B cell (primary cell): Measurements from ENCODE around the gene CARHSP1. TPM values are rescaled to one million over a fixed set of nuclear protein-coding genes. Genes with fewer than 3 reads are reported as not detected.

Experiments
- ATAC-seq: fragments of 200-7000 bp; cut with Tn5 transposase; one replicate; pipeline ENCODE4 v1.10.0; 2021; ENCODE audit warnings: low read depth, mild to moderate bottlenecking, moderate number of reproducible peaks, moderate library complexity
- CTCF ChIA-PET: fragments of 350-600 bp; sonication (Branson Sonifier 250); formaldehyde crosslinking; loops from one replicate; lab custom pipeline; 2021; ENCODE audit warnings: antibody characterized with exemption, inconsistent platforms; lab: Charles Lee
- POLR2A ChIA-PET: fragments of 350-600 bp; sonication (Branson Sonifier 250); formaldehyde crosslinking; loops from one replicate; lab custom pipeline; 2021; ENCODE audit warnings: antibody characterized with exemption; lab: Charles Lee
- DNase-seq: peaks from one replicate; pipeline ENCODE4 v3.0.0; 2013
- H2AFZ ChIP-seq: 2 replicates; pipeline ENCODE4 v1.6.1; 2012; ENCODE audit warnings: mild to moderate bottlenecking, low read depth, low read length; ENCODE audit not compliant: insufficient read depth, poor library complexity, severe bottlenecking
- H3K27ac ChIP-seq, 2 donors: 1 replicate in 1 of 2; 2 replicates in 1 of 2; pipeline ENCODE4 v1.5.1; 2012 to 2013; ENCODE audit warnings: low read length in 2 of 2, mild to moderate bottlenecking in 2 of 2, moderate library complexity in 1 of 2
- H3K27me3 ChIP-seq, 4 experiments: fragments of 200-600 bp in 1 of 4; sonication (generic) in 1 of 4; replicated peaks in 1 of 4; 1 replicate in 2 of 4; 2 replicates in 2 of 4; pipeline versions ENCODE4 v1.6.1 to v1.7.0; 2013 to 2016; ENCODE audit warnings: low read length in 3 of 4, mild to moderate bottlenecking in 2 of 4, mixed read lengths in 1 of 4, moderate library complexity in 1 of 4; ENCODE audit not compliant: insufficient read depth in 4 of 4, control insufficient read depth in 3 of 4; ENCODE audit errors: control extremely low read depth in 1 of 4
- H3K36me3 ChIP-seq, 2 experiments: replicated peaks in 1 of 2; 1 replicate in 1 of 2; 2 replicates in 1 of 2; pipeline versions ENCODE4 v1.6.1 to v1.7.1; 2013; ENCODE audit warnings: low read length in 1 of 2; ENCODE audit not compliant: insufficient read depth in 2 of 2, control insufficient read depth in 1 of 2; ENCODE audit errors: control extremely low read depth in 1 of 2, extremely low read depth in 1 of 2
- H3K4me1 ChIP-seq, 2 donors: fragments of 200-600 bp in 1 of 2; sonication (generic) in 1 of 2; 1 replicate in 1 of 2; 2 replicates in 1 of 2; pipeline versions ENCODE4 v1.5.1 to v1.6.1; 2013 to 2017; ENCODE audit warnings: low read length in 2 of 2; ENCODE audit not compliant: control insufficient read depth in 2 of 2, insufficient read depth in 2 of 2
- H3K4me2 ChIP-seq: replicated peaks from 2 replicates; pipeline ENCODE3; 2012; ENCODE audit warnings: mild to moderate bottlenecking, low read depth, low read length; ENCODE audit not compliant: poor library complexity, severe bottlenecking
- H3K4me3 ChIP-seq, 5 experiments: fragments of 200-600 bp in 1 of 5; sonication (generic) in 1 of 5; 1 replicate in 3 of 5; 2 replicates in 2 of 5; pipeline versions ENCODE4 v1.5.1 to v1.7.0; 2011 to 2016; ENCODE audit warnings: low read length in 4 of 5, mild to moderate bottlenecking in 4 of 5, low read depth in 2 of 5, control low read depth in 1 of 5, moderate library complexity in 1 of 5; ENCODE audit not compliant: insufficient read depth in 1 of 5; ENCODE audit errors: control extremely low read depth in 1 of 5, extremely low read depth in 1 of 5
- H3K79me2 ChIP-seq: fragments of 200-600 bp; sonication (generic); one replicate; pipeline ENCODE4 v1.6.0; 2016; ENCODE audit warnings: low read length; ENCODE audit not compliant: control insufficient read depth, insufficient read depth
- H3K9ac ChIP-seq: fragments of 200-600 bp; sonication (generic); 2 replicates; pipeline ENCODE4 v1.6.1; 2017; ENCODE audit warnings: mild to moderate bottlenecking, low read length, moderate library complexity
- H3K9me3 ChIP-seq, 3 donors: one replicate each; pipeline versions ENCODE4 v1.6.1 to v1.7.1; 2013; ENCODE audit warnings: low read length in 2 of 3; ENCODE audit not compliant: control insufficient read depth in 2 of 3, insufficient read depth in 1 of 3; ENCODE audit errors: control extremely low read depth in 1 of 3
- H4K20me1 ChIP-seq: 2 replicates; pipeline ENCODE4 v1.6.0; 2012; ENCODE audit warnings: mild to moderate bottlenecking, low read length; ENCODE audit not compliant: insufficient read depth, control insufficient read depth, poor library complexity, severe bottlenecking
- H3K27ac Mint-ChIP-seq: one replicate; pipeline ENCODE4 v1.8.0; 2021; ENCODE audit warnings: mixed read lengths
- H3K27me3 Mint-ChIP-seq: one replicate; pipeline ENCODE4 v1.8.0; 2021; ENCODE audit warnings: mixed read lengths
- H3K4me1 Mint-ChIP-seq: one replicate; pipeline ENCODE4 v1.8.0; 2021; ENCODE audit warnings: mixed read lengths
- H3K4me3 Mint-ChIP-seq: one replicate; pipeline ENCODE4 v1.8.0; 2021; ENCODE audit warnings: mixed read lengths
- H3K9me3 Mint-ChIP-seq: one replicate; pipeline ENCODE4 v1.8.0; 2022; ENCODE audit warnings: mixed read lengths; ENCODE audit not compliant: insufficient read depth
- CTCF ChIP-seq: fragments of 200-600 bp; IDR thresholded peaks from one replicate; pipeline ENCODE4 v1.8.0; 2022; ENCODE audit warnings: antibody characterized with exemption, mild to moderate bottlenecking
- EZH2 ChIP-seq: IDR thresholded peaks from 2 replicates; pipeline ENCODE4 v1.6.1; 2012; ENCODE audit warnings: borderline replicate concordance, low read depth, mild to moderate bottlenecking, moderate library complexity, low read length; ENCODE audit not compliant: insufficient read depth, poor library complexity, severe bottlenecking
- WGBS: methylation state at CpG from one replicate; pipeline ENCODE4 v1.1.5; 2013; ENCODE audit warnings: missing lambda C conversion rate; ENCODE audit not compliant: insufficient coverage; 5-methylcytosine and 5-hydroxymethylcytosine counted together
- intact Hi-C: fragments of 100-400 bp; cut with micrococcal nuclease; formaldehyde crosslinking; loops from one replicate; pipeline ENCODE4 v1.10.0; 2022
- polyA plus RNA-seq: library from polyadenylated mRNA; depleted of rRNA; stranded (reverse); fragments of >200 nt; gene quantifications from 2 replicates; pipeline ENCODE4 v1.2.3, GENCODE V29; 2012
- total RNA-seq, 2 donors: library from RNA; stranded (reverse); fragments of 120-200 nt in 1 of 2; gene quantifications; 1 replicate in 1 of 2; 2 replicates in 1 of 2; pipeline versions ENCODE4 v1.2.3 to v1.2.4, GENCODE V29; 2013 to 2022

The CARHSP1 gene
- total and polyA plus RNA-seq, 2 donors (not counting 1 experiment from before 2014, with no cell fraction given), result 26.5 to 63.1 TPM

GRCh38 chr16:8859913-8860881 lies 8.6 kb downstream of the CARHSP1 start:
- Mint-ChIP-seq H3K4me3 (no peak overlapping the region), H3K27ac (peak overlapping the region; percentile 15), H3K9me3 (no peaks in the 10 kb centered on the region), H3K4me1 (peaks cover 30% of the 10 kb centered on the region), H3K27me3 (no peaks in the 10 kb centered on the region)
- Histone ChIP-seq H2AFZ (no peak overlapping the region), H3K27me3 (no peaks in the 10 kb centered on the region), H3K9me3 (no peaks in the 10 kb centered on the region), H3K4me3 (no peak overlapping the region), H4K20me1 (peaks cover 59% of the 10 kb centered on the region), H3K27ac (no peak overlapping the region), H3K4me1 (peaks cover 9 to 14% of the 10 kb centered on the region in 2 donors), H3K9ac (no peak overlapping the region), H3K79me2 (peaks cover 44% of the 10 kb centered on the region), H3K4me2 (no peak overlapping the region), H3K36me3 (peaks cover 2 to 25% of the 10 kb centered on the region in 2 experiments)
- WGBS, result 83% methylated on average over 20 of the region's 25 CpGs
- CTCF ChIA-PET, result interaction anchor here (0.6 to 1.8 kb wide), 2 partner anchors 10 to 281 kb away, joined by 3 to 4 read pairs; no protein-coding TSS in a partner anchor
- ATAC-seq, result no peak
- intact Hi-C loops, result no loop called here
- TF ChIP-seq EZH2 (no peak), CTCF (no peak)
- DNase-seq, result no peak
- POLR2A ChIA-PET, result no interaction called here
